Osteocyte (in vitro differentiated cells): ENCODE measurements around the gene NAPB. TPM values are rescaled to one million over a fixed set of nuclear protein-coding genes. Genes with fewer than 3 reads are reported as not detected.

Experiments used
- DNase-seq: peaks from one replicate; pipeline ENCODE4 v3.0.0; 2021; ENCODE audit warnings: mixed read lengths; ENCODE audit not compliant: unreplicated experiment; ENCODE audit errors: extremely low spot score
- H3K27ac Mint-ChIP-seq: one replicate; pipeline ENCODE4 v1.8.0; 2021; ENCODE audit warnings: mild to moderate bottlenecking, mixed read lengths; ENCODE audit not compliant: unreplicated experiment
- H3K27me3 Mint-ChIP-seq: one replicate; pipeline ENCODE4 v1.8.0; 2021; ENCODE audit warnings: mixed read lengths; ENCODE audit not compliant: unreplicated experiment
- H3K36me3 Mint-ChIP-seq: one replicate; pipeline ENCODE4 v1.8.0; 2021; ENCODE audit warnings: mixed read lengths; ENCODE audit not compliant: unreplicated experiment
- H3K4me1 Mint-ChIP-seq: one replicate; pipeline ENCODE4 v1.8.0; 2021; ENCODE audit warnings: mixed read lengths; ENCODE audit not compliant: unreplicated experiment
- H3K4me3 Mint-ChIP-seq: one replicate; pipeline ENCODE4 v1.8.0; 2021; ENCODE audit warnings: mild to moderate bottlenecking, moderate library complexity, mixed read lengths; ENCODE audit not compliant: unreplicated experiment
- H3K9me3 Mint-ChIP-seq: one replicate; pipeline ENCODE4 v1.8.0; 2021; ENCODE audit warnings: mixed read lengths; ENCODE audit not compliant: unreplicated experiment
- total RNA-seq: library from RNA; stranded (reverse); gene quantifications from 2 replicates; pipeline ENCODE4 v1.2.1, GENCODE V29; 2021
- TF ChIP-seq, protein P1 (sequence below): fragments of 200-600 bp; sonication (generic); IDR thresholded peaks from 2 replicates; pipeline ENCODE4 v1.5.0; 2021; ENCODE audit warnings: antibody characterized with exemption, mild to moderate bottlenecking, moderate library complexity

Gene NAPB
- total RNA-seq, 1 donor from 2014 or later: 10.5 TPM

DNA sequence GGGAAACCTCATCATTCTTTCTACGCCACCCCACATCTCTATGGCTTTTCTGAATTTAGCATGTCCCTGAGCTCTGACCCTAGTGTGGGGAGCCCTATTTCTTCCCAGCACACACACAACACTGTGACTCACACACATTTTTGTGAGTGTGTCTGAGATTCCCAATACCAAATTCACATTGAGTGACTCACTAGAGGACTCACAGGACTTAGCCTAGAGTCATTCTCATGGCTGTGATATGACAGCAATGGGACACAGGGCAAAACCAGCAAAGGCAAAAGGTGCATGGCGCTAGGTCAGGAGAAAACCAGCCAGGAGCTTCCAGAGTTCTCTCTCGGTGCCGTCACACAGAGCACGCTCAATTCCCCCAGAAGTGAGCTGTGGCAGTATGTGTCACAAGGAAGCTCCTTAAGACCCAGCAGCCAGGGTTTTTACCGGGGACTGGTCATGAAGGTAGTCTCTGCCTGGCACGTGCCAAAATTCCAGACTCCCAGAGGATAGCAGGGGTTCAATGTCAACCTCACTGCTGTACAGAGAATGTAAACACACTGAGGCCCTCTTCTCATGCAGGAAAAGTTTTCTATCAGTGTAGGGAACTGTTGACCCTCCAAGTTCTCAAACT, 24.4 kb upstream of the NAPB start:
- Mint-ChIP-seq H3K4me3 (no peak overlapping the region), H3K27me3 (peaks cover 3% of the 10 kb centered on the region), H3K27ac (no peak overlapping the region), H3K9me3 (no peaks in the 10 kb centered on the region), H3K4me1 (peaks cover 4% of the 10 kb centered on the region), H3K36me3 (no peaks in the 10 kb centered on the region)
- DNase-seq: peak; percentile 75
- TF ChIP-seq, protein P1, sequence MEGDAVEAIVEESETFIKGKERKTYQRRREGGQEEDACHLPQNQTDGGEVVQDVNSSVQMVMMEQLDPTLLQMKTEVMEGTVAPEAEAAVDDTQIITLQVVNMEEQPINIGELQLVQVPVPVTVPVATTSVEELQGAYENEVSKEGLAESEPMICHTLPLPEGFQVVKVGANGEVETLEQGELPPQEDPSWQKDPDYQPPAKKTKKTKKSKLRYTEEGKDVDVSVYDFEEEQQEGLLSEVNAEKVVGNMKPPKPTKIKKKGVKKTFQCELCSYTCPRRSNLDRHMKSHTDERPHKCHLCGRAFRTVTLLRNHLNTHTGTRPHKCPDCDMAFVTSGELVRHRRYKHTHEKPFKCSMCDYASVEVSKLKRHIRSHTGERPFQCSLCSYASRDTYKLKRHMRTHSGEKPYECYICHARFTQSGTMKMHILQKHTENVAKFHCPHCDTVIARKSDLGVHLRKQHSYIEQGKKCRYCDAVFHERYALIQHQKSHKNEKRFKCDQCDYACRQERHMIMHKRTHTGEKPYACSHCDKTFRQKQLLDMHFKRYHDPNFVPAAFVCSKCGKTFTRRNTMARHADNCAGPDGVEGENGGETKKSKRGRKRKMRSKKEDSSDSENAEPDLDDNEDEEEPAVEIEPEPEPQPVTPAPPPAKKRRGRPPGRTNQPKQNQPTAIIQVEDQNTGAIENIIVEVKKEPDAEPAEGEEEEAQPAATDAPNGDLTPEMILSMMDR: no peak

DNA sequence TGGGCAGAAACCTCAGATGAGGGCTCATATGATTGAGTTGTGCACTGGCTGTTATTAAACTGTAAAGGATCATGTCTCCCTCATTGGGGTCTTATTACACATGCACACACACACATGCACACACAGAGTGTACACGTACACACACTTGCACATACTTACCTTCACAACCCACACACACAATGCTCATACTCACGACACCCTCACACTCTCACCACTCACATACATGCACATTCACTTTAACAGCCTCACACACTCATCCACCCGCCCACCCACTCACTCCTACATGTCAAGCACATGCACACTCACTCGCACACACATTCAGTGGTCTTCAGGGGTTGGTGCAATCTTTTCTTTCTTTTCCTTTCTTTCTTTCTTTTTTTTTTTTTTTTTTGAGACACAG, 23.6 kb upstream of the NAPB start:
- Mint-ChIP-seq H3K36me3 (no peaks in the 10 kb centered on the region), H3K27ac (no peak overlapping the region), H3K4me3 (no peak overlapping the region)

DNA sequence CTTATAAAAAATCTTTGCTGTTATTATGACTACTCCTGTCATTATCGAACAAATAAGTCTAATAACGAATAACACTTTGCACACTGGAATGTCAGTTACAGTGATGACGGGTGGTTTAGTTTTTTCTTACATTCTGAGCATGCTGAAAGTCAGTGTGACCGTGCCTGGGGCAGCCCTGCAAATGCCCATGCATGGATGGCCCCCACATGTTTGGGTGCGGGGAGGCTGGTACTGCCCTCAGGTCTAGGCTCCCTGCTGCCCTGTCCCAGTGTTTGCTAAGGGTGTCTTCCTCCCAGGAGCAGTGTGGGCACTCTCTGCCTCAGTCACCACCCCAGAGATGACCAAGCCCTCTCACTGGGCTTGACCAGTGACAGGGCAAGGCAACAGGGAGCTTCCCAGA, 21.1 kb upstream of the NAPB start:
- TF ChIP-seq, protein P1: no peak

More for the DNA sequence above, 23.6 kb upstream of the NAPB start:
- no peak for DNase-seq
- TF ChIP-seq, protein P1: no peak
- Mint-ChIP-seq H3K4me1 (peaks cover 4% of the 10 kb centered on the region), H3K27me3 (peaks cover 3% of the 10 kb centered on the region), H3K9me3 (no peaks in the 10 kb centered on the region)

DNA sequence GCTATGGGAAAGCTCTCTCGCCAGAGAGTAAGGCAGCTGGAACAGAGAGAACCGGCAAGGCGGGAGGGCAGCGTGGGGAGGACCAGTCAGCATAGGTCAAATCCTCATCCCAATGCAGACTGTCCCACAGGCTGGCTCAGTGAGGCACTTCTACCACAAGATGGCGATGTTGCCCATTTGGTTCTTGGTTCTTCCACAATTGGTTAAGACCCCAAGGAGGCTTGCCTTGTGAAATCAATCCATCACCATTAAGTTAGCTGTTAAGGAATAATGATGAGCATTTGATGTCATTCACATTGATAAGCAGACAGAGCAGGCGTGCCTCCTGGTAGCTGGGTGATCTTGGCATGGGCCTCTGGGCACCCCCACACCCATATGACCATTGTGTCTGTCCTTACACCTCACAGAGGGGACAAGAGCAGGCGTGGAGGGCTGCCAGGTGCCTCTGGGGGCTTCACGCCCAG, 20.6 kb upstream of the NAPB start:
- no peak overlapping the region for H3K4me3 Mint-ChIP-seq
- peaks cover 4% of the 10 kb centered on the region for H3K4me1 Mint-ChIP-seq
- DNase-seq: peak; percentile 89
- TF ChIP-seq, protein P1: peak; percentile 95
- H3K36me3 Mint-ChIP-seq: no peaks in the 10 kb centered on the region
- H3K27ac Mint-ChIP-seq: no peak overlapping the region
- no peaks in the 10 kb centered on the region for H3K9me3 Mint-ChIP-seq
- peaks cover 3% of the 10 kb centered on the region for H3K27me3 Mint-ChIP-seq

More for the DNA sequence above, 21.1 kb upstream of the NAPB start:
- Mint-ChIP-seq H3K27me3 (peaks cover 3% of the 10 kb centered on the region), H3K4me1 (peaks cover 4% of the 10 kb centered on the region), H3K27ac (no peak overlapping the region), H3K9me3 (no peaks in the 10 kb centered on the region), H3K36me3 (no peaks in the 10 kb centered on the region), H3K4me3 (no peak overlapping the region)
- DNase-seq: peak; percentile 63

GRCh38 chr20:23440004-23440403, 18.7 kb upstream of the NAPB start:
- peaks cover 2% of the 10 kb centered on the region for H3K4me1 Mint-ChIP-seq
- DNase-seq: no peak
- TF ChIP-seq, protein P1: no peak
- H3K9me3 Mint-ChIP-seq: no peaks in the 10 kb centered on the region
- no peaks in the 10 kb centered on the region for H3K36me3 Mint-ChIP-seq
- H3K27me3 Mint-ChIP-seq: peaks cover 6% of the 10 kb centered on the region
- H3K4me3 Mint-ChIP-seq: no peak overlapping the region
- H3K27ac Mint-ChIP-seq: no peak overlapping the region
